Fibroblast of upper back skin (primary cell): ENCODE data around the gene NME1.
"Not testable (repeated sequence)": the region's sequence is repeated elsewhere in the genome, so short reads cannot be mapped to it uniquely, and the experiment has no call there.

ENCODE experiments used
- DNase-seq: peaks from one replicate; pipeline ENCODE4 v3.0.0-alpha.2; 2013

NME1 gene

DNA sequence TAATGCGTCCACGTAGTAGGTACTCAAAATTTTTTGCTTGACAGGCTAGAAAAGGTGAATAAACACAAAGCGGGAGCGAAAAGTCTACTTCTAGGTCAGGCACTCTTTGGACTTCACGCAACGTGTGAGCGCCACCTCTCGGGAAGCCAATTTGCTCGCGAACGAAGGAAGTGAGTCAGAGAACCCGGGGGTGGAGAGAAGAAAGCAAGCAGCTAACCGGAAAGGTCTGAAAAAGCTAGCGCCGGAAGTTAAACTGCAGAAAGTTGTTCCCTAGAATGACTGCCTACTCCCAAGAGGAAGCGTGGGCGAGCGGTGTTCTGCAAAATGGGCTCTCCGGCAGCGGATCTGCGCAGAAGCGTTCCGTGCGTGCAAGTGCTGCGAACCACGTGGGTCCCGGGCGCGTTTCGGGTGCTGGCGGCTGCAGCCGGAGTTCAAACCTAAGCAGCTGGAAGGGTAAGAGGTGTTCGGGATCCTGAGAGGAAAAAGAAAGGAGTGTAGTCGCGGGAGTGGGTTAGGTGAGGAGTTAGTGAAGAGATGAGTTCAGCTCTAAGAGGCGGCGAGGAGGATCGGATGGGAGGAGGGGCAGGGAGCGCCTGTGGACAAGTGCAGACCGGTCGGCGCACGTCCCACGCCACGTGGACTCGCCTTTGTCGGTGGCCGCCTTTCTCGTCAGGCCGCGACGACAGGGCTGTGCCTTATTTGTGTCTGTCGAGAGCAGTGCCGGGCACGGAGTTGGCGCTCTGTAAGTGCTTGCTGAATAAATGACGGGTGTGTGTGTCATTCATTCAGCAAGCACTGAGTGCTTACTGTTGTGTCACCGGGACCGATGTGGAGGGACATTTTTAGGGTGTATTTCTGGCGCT is at the start of gene NME1:
Gene NME1 (plus strand): TSS at position 350 of the 863 bp plus-strand sequence. CDS start 2,096 bp downstream, outside the sequence.
- DNase-seq: peak; percentile 100

DNA sequence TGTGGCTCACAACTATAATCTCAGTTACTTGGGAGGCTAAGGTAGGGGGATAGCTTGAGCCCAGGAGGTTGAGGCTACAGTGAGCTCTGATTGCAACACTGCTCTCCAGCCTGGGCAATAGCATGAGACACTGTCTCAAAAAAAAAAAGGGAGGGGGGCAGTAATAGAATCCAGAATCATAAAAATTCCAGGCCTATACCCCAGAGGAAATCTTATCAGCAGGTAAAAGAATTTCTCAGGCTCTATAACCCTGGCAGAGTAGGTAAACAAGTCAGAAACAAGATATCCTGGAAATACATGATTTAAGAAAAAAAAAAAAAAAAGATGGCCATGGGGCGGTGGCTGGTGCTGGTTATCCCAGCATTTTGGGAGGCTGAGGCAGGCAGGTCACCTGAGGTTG is 45.6 kb upstream of the NME1 start:
- no peak for DNase-seq

DNA sequence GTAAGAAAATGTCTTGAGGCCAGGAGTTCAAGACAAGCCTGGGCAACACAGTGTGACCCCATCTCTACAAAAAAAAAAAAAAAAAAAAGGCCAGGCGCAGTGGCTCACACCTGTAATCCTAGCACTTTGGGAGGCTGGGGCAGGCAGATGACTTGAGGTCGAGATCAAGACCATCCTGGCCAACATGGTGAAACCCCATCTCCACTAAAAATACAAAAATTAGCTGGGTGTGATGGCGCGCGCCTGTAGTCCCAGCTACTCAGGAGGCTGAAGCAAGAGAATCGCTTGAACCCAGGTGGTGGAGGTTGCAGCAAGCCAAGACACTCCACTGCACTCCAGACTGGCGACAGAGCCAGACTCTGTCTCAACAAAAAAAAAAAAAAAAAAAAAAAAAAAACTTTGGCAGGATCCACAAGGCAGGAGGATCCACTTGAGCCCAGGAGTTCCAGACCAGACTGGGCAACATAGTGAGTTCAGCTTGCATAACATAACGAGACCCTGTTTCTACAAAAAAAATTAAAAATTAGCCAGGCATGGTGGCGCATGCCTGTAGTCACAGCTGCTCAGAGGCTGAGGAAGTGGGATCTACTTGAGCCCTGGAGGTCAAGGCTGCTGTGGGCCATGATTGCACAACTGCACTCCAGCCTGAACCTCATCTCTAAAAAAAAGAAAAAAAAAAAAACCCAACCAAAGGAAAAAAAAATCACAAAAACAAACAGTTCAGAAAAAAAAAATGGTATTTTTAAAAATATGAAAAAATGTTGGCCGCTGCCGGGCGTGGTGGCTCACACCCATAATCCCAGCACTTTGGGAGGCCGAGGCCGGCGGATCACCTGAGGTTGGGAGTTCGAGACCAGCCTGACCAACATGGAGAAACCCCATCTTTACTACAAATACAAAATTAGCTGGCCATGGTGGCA is 40.8 kb upstream of the NME1 start:
- not testable (repeated sequence) for DNase-seq

DNA sequence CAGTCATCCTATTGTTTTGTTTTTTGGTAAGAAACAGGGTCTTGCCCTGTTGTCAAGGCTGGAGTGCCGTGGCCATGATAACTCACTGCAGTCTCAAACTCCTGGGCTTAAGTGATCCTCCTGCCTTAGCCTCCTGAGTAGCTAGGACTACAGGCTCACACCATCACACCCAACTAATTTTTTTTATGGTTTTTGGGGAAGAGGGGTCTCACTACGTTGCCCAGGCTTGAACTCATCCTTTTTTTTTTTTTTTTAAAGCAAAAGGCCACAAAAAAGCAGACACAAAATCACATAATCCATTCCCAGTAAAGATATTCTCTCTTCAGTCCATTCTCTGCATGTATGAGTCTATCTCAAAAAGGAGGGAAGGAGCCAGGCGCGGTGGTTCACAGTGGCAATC is 38.2 kb upstream of the NME1 start:
- DNase-seq: no peak

DNA sequence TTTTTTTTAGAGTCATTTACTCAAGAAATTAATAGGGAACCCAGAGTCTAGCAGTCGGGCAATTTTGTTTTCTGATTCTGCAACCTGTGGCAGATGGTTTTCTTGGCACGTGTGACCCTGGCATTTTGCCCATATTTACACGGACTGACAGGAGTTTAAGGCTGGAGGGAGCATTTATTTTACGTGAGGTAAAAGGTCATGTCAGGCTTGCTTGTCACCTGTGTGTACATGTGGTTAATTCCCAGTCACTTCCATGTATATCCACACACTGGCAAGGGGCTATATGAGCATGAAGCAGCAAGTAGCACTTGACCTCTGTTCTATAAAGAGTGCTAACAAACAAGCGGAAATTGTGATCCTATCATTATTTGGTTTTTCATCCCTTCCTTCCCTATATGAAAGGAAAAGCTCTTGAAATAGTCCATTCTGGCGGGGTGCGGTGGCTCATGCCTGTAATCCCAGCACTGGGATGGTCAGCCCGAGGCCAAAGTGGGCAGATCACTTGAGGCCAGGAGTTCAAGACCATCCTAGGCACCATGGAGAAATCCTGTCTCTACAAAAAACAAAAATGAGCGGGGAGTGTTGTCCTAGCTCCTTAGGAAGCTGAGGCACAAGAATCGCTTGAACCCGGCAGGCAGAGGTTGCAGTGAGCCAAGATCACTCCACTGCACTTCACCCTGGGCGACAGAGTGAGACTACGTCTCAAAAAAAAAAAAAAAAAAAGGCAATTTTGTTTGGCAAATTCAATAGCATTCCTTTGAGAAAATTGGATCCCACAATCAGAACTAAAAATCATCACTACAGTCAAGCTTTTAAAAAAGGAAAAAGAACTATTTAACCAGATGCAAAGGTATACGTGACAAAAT is 34.8 kb upstream of the NME1 start:
- DNase-seq: no peak

DNA sequence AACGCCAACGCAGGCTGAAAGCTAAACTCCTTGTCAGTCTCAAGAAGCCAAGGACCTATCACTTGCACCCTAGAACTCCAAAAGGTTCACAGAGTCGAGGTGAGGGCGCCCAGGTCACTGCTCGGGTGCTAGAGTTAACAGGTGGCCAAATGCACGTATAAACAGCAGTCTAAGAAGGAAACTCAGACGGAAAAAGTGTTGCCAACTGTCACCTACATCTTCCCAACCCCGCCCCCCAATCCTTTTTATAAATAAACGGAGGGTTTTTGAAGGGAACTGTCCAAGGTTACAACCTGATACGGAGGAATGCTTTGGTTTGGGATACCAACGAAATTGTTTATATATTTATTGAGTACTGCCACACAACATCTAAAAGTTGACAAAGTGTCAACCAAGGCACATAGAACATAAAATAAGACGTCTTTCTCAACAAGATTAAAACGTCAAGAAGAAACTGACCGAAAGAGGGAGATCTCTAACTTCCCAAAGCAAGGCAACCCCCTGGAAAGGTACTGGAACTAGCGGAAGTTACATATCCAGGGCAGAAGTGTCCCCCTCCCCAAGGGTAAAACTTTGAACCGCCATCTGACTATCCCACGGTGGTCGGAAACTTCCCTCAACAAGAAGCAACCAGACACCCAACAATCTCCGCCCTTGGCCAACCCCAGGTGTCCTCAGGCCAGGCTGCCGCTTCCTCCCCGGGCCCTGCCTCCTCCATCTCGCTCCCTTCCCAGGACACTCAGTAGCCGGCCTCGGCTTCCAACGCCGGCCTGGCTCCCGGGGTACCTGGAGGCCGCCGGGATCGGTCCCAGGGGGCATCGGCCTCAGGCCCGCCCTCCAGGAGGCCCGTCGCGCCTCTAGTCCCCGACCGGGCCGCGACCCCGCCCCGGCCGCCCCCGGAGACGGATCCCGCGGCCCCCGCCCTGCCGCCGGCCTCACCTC is 33.7 kb upstream of the NME1 start:
- DNase-seq: peak; percentile 40

DNA sequence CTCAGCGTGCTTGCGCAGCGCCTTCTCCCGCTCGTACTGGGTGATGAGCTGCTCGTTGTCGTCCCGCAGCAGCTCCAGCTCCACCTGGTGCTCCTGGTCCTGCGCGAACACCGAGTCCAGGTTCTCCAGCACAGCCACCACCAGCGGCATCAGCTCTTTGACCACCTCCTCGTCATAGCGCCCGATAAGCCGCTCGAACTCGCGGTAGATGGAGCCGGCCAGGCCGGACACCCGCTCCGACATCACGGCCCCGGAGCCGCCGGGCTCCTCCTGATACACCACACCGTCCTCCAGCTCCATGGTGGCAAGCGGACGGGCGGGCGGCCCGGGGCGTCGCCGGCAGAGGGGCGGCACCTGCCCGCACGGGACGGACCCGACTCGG is 33.0 kb upstream of the NME1 start:
- no peak for DNase-seq

DNA sequence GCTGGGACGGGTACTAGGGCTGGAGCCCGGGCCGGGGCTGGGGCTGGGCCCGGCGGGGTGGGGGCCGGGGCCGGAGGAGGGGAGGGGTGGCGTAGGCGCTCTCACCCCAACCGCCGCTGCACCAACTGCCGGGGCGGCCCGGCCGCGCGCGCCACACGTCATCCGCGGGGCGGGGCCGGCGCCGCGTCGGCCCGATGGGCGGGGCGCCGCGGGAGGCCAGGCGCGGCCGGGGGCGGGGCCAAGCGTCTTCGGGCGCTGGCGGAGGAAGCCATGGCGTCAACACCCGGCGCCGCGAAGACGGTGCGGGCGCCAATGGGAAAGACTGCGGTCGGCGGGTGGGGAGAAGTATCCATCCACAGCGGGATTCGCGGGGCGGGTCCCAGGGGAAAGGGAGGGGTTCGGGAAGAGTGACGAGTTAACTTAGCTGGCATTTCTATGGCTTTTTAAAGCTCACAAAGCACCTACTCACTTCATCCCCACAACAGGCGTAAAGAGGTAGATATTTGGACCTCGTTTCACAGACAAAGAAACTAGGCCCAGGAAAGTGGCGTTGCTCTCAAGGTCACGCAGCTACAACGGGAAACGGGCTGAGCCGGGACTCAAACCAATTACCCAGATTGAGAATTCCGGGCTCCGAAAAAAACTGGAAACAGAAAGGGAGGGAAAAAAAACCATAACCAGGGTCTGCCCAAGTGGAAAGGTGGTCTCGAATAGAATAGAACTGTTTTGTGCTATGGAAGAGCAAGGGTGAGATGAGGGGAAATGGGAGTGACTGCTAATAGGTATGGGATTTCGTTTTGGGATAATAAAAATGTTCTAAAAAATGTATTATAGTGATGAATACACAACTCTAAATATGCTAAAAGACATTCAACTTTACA is 32.4 kb upstream of the NME1 start, which contains the start of gene SPAG9:
Gene SPAG9 (minus strand): TSS at position 130 of the 881 bp plus-strand sequence. CDS start 212 bp downstream, outside the sequence.
- DNase-seq: peak; percentile 97

DNA sequence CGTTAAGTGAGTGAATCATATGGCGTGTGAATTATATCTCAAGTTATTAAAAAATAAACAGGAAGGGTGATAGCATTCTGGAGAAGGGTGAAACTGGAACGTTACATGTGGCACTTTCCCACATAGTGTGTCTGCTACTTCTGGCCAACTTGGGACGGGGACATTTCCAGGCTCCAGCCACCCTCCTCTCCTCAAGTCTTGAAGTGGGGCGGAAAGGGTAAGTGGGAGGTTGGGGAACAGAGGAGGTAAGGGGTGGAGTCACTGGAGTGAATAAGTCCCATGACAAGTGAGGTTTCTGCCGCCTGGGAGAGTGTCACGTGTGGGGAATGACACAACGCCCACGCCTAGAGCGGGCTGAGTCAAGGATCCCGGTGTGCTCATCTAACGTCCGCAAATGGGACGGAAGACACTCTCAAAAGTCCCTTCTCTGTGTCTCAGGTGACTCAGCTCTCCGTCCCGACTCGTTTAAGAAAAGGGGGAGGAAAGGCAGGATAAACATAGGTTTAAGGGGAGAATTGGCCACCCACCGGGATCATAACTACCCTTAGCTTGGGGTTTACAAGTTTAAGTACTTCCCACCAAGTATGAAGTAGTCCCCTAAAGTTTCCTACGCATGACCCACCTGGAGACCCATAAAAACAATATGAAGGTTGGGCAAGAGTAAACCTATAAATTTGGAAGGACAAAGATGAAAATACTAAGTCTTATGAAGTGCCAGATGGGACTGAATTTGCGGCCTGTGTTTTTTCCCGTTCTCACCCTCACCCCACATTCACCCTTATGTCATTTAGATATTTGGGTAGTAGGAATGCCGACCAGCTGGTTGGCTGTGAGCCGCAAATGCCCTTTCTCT is 31.5 kb upstream of the NME1 start:
- peak; percentile 85 for DNase-seq

DNA sequence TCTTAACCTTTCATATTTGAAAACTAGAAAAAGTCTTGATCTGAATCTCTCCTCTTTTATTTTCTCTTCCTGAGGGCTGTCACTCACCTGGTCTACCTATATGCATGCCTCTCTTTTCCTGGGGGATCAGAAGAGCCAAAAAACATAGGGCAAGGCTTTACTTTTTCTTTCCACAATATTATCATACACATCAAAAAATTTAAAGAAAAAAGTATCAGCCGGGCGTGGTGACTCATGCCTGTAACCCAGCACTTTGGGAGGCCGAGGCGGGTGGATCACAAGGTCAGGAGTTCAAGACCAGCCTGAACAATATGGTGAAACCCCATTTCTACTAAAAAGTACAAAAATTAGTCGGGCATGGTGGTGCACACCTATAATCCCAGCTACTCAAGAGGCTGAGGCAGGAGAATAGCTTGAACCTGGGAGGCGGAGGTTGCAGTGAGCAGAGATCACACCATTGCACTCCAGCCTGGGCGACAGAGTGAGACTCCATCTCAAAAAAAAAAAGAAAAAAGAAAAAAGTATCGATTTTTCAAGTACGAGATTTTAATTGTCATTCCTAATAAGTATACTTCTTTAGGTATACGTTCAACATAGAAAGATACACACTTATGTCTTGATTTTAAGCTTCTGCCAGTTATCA is 30.8 kb upstream of the NME1 start:
- not testable (repeated sequence) for DNase-seq

DNA sequence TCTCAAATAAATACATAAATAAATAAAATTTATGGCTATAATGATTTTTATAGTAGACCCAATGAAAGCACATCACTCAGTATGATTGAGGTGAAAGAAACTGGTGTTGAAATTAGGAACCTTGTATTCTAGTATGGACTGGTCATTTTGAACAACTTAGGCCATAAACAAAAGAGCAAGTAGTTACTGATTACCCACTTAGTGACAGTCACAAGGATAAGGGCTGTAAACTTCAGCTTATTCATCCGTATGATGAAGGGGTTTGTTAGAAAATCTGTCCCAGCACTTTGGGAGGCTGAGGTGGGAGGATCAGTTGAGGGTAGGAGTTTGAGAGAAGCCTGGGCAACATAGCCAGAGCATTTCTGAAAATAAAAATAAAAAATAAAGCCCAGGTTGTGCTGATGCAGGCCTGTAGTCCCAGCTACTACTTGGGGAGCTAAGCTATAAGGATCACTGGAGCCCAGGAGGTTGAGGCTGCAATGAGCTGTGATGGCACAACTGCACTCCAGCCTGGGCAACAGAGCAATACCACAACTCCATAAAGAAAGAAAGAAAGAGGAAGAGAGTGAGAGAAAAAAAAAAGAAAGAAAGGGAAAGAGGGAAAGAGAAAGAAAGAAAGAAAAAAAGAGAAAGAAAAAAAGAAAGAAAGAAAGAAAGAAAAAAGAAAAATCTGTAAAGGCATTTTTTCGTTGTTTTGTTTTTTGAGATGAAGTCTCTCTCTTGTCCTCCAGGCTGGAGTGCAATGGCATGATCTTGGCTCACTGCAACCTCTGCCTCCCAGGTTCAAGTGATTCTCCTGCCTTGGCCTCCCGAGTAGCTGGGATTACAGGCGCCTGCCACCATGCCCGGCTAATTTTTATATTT is 28.5 kb upstream of the NME1 start:
- no peak for DNase-seq

DNA sequence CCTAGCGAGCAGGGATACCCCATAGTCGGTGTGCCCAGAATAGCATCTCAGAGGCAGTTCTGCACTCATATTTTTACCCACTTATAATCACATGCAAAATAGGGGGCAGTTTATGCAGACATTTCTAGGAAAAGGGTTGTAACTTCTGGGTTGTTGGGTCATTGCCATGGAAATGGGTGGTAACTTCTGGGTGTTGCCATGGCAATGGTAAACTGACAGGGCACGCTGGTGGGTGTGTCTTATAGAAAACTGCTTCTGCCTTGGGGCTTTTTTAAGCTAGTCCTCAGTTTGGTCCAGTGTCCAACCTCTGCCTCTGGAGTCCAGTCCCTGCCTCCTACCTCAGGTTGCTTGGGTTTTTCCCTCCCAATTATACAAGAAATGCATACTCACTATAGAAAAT is 25.3 kb upstream of the NME1 start:
- no peak for DNase-seq

DNA sequence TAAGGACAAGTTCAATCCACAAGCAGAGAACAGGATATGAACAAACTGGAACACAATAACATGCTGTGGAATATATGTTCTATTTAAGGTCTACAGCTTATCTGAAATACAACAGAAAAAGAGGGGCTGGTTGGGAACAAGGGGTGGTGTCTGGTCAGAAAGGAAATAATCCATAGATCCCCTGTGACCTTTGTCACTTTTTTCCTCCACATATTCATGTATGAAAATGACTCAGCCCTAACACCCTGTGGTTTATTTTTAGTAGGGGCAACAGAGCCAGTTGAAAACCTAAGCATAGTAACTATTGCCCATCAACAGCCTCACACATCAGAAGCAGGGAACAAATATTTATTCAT is 20.4 kb upstream of the NME1 start:
- no peak for DNase-seq

DNA sequence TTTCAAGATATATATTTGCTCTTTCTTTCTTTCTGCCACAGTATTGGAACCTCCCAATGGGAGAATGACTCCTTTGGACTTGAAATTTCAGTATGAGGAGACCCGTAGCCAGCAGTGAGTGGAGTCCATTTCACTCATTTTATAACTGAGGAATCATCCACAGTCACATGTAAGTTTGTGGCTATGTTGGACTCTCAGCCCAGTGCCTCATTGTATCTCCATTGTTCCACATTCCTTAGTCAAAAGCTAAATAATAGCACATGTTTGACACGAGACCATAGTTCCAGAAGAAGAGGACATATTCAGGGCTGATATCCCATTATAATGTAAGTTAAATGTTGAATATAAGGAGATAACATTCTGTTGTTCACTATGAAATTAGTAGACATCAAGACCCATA is 20.0 kb upstream of the NME1 start:
- DNase-seq: no peak

DNA sequence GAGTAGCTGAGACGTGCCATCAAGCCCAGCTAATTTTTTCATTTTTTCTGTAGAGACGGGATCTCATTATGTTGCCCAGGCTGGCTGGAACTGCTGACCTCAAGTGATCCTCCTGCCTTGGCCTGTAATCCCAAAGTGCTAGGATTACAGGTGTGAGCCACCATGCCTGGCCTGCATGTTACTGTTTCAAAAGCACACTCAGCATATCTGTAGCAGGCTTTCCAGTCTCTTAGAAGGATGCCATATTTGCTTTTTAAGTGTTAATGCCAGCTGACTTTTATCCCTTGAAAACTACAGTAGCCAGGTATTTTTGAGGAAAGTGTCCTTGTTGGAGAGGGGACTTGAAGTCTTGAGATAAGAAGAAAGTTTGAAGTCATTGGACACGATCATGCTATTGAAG is 17.4 kb upstream of the NME1 start:
- no peak for DNase-seq

DNA sequence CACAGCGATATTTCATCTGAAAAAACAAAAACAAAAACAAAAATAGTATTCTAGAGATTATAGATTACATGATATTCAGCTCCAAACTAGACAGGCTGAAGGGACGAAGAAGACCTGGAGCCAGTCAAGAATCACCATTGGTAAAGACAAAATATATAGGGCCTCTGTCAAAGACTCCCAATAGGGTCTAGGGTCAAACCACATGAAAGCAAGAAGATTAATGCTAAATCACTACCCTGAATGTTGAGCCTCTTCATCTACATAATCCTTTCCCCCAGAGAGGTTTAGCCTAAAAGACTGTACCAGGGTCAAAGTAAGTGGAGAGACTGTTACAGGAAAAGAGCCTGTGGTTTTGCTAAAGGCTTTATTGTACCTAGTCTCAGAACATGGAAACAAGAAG is 10.8 kb upstream of the NME1 start:
- DNase-seq: no peak

DNA sequence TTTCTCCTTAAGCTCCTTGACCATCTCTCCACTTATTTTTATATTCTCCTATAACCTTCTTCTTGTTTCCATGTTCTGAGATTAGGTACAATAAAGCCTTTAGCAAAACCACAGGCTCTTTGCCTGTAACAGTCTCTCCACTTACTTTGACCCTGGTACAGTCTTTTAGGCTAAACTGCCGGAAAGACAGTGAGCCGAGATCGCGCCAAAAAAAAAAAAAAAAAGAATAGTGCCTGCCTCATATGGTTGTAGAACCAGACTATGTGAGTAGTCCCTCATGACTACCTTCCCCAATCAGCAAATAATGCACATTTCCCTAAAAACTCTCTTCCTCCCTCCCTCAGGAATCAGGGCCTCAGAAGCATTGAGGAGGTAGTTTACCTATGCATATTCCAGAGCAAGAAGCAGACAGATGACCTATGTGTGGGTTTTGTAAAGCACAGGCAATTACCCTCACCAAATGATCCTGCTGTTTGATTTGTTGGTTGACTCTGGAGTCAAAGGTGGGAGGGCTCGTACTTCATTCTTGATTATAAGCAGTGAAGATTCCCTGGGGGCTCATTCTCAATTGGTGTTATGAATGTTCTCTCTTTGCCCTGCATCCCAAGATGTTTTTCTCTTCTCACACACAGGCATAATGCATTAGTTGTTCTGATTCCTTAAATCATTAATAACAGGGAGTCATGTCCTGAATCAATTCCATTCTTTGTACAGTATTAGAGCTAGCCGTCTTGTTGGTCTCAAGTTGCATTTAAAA is 8.9 kb upstream of the NME1 start:
- no peak for DNase-seq
